IPS-18a (cell line): ENCODE measurements around the gene CATSPERE.

Experiments used
- H3K27ac ChIP-seq: one replicate; pipeline ENCODE4 v1.5.1; 2013; ENCODE audit warnings: low read length
- H3K27me3 ChIP-seq: one replicate; pipeline ENCODE4 v1.6.1; 2013; ENCODE audit warnings: mild to moderate bottlenecking, low read length; ENCODE audit not compliant: control insufficient read depth, insufficient read depth
- H3K36me3 ChIP-seq: one replicate; pipeline ENCODE4 v1.6.1; 2013; ENCODE audit warnings: low read depth, low read length; ENCODE audit not compliant: control insufficient read depth
- H3K4me1 ChIP-seq: one replicate; pipeline ENCODE4 v1.6.1; 2013; ENCODE audit warnings: low read depth, low read length; ENCODE audit not compliant: control insufficient read depth
- H3K4me3 ChIP-seq: one replicate; pipeline ENCODE4 v1.5.1; 2013; ENCODE audit warnings: low read length
- H3K9ac ChIP-seq: one replicate; pipeline ENCODE4 v1.6.1; 2013; ENCODE audit warnings: mild to moderate bottlenecking, low read length, moderate library complexity
- H3K9me3 ChIP-seq: one replicate; pipeline ENCODE4 v1.6.1; 2013; ENCODE audit warnings: low read depth, low read length; ENCODE audit not compliant: control insufficient read depth

Gene CATSPERE

DNA sequence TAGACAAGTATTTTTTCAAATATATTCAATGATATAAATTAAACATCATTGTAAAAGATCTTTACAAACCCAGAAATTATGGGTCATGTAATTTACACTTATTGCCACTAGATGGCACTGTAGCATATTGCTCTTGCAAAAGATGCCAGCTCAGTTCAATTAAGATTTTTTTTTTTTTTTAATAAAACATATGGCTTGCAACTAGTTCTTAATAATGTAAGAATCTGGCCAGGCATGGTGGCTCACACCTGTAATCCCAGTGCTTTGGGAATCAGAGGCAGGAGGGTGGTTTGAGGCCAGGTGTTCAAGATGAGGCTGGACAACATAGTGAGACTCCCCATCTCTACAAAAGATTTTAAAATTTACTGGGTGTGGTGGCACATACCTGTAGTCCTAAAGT lies 142.4 kb downstream of the CATSPERE start:
- Histone ChIP-seq H3K27me3 (no peaks in the 10 kb centered on the region), H3K4me1 (peaks cover under 1% of the 10 kb centered on the region), H3K36me3 (no peaks in the 10 kb centered on the region), H3K4me3 (no peak overlapping the region), H3K9ac (no peak overlapping the region), H3K27ac (no peak overlapping the region), H3K9me3 (no peaks in the 10 kb centered on the region)

DNA sequence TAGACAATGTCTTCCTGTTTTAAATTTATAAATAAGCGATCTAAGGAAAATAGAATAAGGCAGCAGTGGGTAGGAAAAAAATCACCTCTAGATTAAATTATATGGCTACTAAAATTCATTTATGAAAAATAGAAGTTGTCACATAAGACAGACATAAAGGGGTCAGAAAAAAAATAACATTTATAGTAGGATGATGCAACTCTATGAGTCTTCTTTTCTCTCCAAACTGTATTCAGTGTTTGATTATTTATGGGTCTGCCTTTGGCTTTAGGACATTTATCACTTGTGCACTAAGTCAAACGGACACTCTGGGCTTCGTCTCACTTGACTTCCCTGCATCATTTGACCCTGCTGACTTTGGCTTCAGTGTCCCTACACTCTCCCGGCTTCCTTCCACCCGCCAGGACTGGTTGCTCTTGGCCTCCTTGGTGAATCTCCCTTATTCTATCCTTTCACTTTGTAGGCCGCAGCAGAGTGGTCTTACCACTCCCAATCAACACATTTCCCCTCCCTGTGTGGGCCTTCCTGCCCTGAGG lies 144.8 kb downstream of the CATSPERE start:
- Histone ChIP-seq H3K36me3 (no peaks in the 10 kb centered on the region), H3K4me3 (no peak overlapping the region), H3K27ac (no peak overlapping the region), H3K27me3 (no peaks in the 10 kb centered on the region), H3K4me1 (peaks cover 4% of the 10 kb centered on the region), H3K9me3 (no peaks in the 10 kb centered on the region), H3K9ac (no peak overlapping the region)

DNA sequence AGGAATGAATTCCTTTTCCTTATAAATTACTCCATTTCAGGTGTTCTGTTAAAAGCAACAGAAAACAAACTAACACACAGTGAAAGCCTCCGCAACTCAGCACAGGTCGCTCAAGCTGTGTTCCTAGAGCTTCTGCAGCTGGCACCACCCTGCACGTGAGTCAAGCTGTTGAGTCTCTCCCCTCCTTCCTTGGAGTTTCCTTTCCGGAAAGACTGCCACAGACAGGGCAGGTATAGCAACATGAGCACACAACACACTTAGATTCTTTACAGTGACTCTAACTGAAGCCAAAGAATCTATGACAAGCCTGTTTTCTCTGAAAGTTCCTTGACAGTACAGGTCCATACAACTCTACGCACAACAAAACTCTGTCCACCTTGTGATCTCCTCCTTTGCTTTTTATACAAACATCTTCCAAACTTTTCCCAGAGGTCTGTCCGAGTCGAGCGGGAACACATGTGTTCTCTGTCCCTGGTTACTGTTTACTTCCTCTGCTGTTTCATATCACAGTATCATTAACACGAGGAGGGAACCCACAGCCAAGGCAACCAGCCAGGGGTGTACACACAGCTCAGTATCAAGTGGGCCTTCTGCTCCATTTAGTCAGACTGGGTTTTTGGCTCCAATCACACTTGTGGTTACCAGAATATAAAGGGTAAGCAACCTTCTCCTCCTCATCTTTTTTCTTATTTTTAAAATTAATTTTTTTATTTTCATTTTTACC lies 153.2 kb downstream of the CATSPERE start:
- Histone ChIP-seq H3K27ac (no peak overlapping the region), H3K9ac (no peak overlapping the region), H3K4me1 (peaks cover 9% of the 10 kb centered on the region), H3K4me3 (no peak overlapping the region), H3K36me3 (no peaks in the 10 kb centered on the region), H3K9me3 (no peaks in the 10 kb centered on the region), H3K27me3 (no peaks in the 10 kb centered on the region)

DNA sequence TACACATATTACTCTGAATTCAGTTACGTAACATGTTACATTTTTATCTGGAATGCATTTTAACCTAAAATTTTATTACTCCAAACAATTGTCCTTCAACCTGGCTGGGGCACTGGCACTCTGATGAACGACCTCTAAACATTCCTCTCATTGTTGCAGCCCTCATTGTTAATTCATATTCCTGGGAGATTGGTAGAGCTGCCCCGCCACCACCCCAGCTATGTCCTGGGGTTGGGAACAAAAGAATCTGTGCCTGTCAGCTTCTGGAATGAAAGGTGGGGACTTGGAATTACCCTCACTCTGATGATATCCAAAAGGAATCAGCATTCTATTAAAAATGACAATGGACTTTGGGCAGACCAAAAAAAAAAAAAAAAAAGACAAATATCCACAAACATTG lies 153.8 kb downstream of the CATSPERE start:
- peak overlapping the region; percentile 2 for H3K4me3 ChIP-seq
- H3K27ac ChIP-seq: no peak overlapping the region
- H3K9ac ChIP-seq: no peak overlapping the region
- no peaks in the 10 kb centered on the region for H3K9me3 ChIP-seq
- peaks cover 9% of the 10 kb centered on the region for H3K4me1 ChIP-seq
- no peaks in the 10 kb centered on the region for H3K27me3 ChIP-seq
- no peaks in the 10 kb centered on the region for H3K36me3 ChIP-seq

DNA sequence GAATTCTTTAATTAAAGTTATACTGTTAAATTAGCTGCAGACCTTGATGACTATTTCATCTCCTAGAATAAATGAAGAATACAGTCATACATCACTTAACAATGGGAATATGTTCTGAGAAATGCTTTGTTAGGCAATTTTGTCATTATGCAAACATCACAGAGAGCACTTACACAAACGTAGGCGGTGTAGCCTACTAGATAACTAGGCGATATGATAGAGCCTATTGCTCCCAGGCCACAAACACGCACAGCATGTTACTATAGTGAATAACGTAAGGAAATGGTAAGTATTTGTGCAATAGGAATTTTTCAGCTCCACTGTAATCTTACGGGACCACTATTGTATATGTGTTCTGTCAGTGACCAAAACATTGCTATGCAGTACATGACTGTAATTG lies 154.2 kb downstream of the CATSPERE start:
- H3K27ac ChIP-seq: no peak overlapping the region
- H3K9me3 ChIP-seq: no peaks in the 10 kb centered on the region
- no peaks in the 10 kb centered on the region for H3K27me3 ChIP-seq
- peak overlapping the region; percentile 2 for H3K4me3 ChIP-seq
- H3K4me1 ChIP-seq: peaks cover 9% of the 10 kb centered on the region
- H3K9ac ChIP-seq: no peak overlapping the region
- H3K36me3 ChIP-seq: no peaks in the 10 kb centered on the region

DNA sequence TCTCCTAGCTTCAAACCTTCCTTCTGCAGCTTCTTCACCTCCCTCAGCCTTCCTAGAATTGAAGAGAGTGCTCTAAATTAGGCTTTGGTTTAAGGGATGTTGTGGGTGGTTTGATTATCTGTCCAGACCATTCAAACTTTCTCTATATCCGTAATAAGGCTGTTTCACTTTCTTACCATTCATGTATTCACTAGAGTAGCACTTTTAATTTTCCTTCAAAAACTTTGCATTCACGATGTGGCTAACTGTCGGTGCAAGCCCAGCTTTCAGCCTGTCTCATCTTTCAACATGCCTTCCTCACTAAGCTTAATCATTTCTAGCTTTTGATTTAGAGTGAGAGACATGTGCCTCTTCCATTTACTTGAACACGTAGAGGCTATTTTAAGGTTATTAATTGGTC lies 165.6 kb downstream of the CATSPERE start:
- H3K4me1 ChIP-seq: no peaks in the 10 kb centered on the region
- H3K4me3 ChIP-seq: no peak overlapping the region
- no peak overlapping the region for H3K27ac ChIP-seq
- no peaks in the 10 kb centered on the region for H3K9me3 ChIP-seq
- H3K27me3 ChIP-seq: no peaks in the 10 kb centered on the region
- H3K36me3 ChIP-seq: no peaks in the 10 kb centered on the region
- H3K9ac ChIP-seq: no peak overlapping the region

DNA sequence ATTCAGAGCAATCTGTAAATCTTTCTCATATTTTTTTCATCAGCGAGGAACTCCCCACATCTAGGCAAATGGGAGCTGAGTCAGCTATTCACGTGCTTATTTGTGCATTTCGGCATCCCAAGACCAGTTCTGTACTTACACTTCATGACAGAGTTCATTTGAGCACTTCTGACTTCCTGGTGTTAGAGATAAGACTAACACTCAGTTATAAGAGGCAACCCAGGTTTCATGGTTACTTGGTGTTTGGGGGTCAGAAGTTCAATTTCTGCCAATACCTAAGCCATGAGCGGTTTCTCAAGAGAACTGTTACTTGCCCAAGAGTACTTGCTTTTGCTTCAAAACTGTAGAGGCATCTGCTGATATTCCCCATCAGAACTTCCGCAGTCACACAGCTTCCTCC lies 167.7 kb downstream of the CATSPERE start:
- Histone ChIP-seq H3K9me3 (peaks cover 4% of the 10 kb centered on the region), H3K27ac (no peak overlapping the region), H3K9ac (no peak overlapping the region), H3K27me3 (no peaks in the 10 kb centered on the region), H3K36me3 (no peaks in the 10 kb centered on the region), H3K4me3 (no peak overlapping the region), H3K4me1 (no peaks in the 10 kb centered on the region)

DNA sequence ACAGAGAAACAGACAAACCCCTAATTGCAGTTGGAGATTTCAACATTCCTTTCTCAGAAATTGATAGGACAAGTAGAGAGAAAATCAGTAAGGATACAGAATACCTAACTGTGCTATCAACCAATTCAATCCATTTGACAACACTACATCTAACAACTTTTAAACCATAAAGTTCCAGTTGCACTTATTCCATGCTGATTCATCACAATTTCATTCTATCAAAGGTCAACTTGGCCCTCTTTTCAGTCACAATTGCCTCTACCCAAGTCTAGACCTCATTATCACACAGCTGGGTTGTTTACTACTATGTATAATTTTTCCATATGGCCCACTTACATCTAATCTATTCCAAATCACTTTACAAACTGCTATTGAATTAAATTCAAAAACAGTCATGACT lies 172.1 kb downstream of the CATSPERE start:
- no peak overlapping the region for H3K4me3 ChIP-seq
- peaks cover 4% of the 10 kb centered on the region for H3K9me3 ChIP-seq
- no peaks in the 10 kb centered on the region for H3K4me1 ChIP-seq
- no peaks in the 10 kb centered on the region for H3K36me3 ChIP-seq
- H3K27ac ChIP-seq: no peak overlapping the region
- no peak overlapping the region for H3K9ac ChIP-seq
- H3K27me3 ChIP-seq: no peaks in the 10 kb centered on the region

DNA sequence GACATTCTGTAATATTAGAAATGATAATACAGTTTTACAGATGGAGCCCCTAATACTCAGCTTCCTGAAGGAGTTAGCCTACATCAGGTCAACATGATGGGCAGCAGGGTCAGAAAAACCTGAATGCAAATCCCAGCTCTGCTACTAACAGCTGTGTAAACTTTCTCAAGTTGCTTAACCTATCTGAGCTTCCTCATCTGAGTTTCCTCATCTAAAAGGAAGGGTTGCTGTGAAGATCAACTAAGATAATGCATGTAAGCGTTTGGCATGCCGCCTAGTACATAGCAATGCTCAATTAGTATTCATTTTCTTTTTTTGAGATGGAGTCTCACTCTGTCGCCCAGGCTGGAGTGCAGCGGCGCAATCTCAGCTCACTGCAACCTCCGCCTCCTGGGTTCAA lies 173.5 kb downstream of the CATSPERE start:
- H3K9ac ChIP-seq: no peak overlapping the region
- no peak overlapping the region for H3K4me3 ChIP-seq
- no peaks in the 10 kb centered on the region for H3K27me3 ChIP-seq
- H3K4me1 ChIP-seq: no peaks in the 10 kb centered on the region
- peaks cover 4% of the 10 kb centered on the region for H3K9me3 ChIP-seq
- no peaks in the 10 kb centered on the region for H3K36me3 ChIP-seq
- H3K27ac ChIP-seq: no peak overlapping the region

DNA sequence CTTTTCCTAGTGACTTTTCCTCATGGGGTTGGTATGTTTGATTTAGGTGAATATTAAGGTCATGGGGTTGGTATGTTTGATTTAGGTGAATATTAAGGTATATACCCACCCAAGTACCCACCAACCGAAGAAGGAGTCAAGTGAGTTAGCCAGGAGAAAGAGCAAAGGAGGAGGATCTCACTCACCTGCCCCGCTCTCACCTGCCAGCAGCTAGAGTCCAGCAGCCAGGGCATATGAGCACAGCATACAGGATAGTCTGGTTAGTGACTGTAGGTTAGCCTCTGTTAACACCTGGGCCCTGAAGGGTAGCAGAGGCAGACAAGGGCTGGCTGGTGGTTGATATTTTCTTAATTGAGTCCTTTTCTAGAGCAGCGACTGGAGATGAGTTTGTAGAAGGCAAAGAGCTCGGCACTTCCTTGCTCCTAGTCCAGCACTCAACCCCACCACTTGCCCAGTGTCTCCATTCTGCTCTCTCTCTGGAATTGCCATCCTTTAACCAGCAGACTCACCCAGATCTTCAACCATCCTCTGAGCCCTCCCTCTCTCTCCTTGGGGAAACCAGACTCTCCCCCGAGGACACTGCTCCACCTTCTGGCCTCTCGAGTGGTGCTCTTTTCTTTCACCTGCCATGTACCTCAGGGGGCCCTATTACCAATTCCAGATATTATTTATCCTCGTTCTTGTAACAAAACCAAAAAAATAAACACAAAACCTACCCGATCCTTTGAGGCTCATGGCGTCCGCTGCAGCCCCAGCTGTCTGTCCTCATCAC lies 175.6 kb downstream of the CATSPERE start:
- Histone ChIP-seq H3K36me3 (no peaks in the 10 kb centered on the region), H3K27ac (no peak overlapping the region), H3K4me1 (no peaks in the 10 kb centered on the region), H3K9me3 (peaks cover 4% of the 10 kb centered on the region), H3K4me3 (no peak overlapping the region), H3K9ac (no peak overlapping the region), H3K27me3 (no peaks in the 10 kb centered on the region)

DNA sequence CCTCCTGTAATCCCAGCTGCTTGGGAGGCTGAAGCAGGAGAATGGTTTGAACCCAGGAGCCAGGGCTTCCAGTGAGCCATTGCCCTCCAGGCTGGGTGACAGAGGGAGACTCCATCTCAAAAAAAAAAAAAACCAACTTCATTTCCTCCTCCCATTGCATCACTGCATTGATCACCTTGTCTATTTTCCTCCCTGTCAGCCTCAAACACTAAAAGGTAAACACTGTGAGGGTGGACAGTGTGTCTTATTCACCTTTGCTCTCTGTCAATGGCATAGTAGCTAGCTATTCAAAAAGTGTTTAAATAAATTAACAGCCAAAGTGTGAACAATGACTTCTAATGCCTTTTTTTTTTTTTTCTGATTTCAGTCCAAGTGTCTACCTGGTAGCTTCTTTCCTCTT lies 178.5 kb downstream of the CATSPERE start:
- no peak overlapping the region for H3K27ac ChIP-seq
- no peak overlapping the region for H3K4me3 ChIP-seq
- H3K27me3 ChIP-seq: no peaks in the 10 kb centered on the region
- no peaks in the 10 kb centered on the region for H3K4me1 ChIP-seq
- no peaks in the 10 kb centered on the region for H3K36me3 ChIP-seq
- H3K9me3 ChIP-seq: no peaks in the 10 kb centered on the region
- no peak overlapping the region for H3K9ac ChIP-seq

DNA sequence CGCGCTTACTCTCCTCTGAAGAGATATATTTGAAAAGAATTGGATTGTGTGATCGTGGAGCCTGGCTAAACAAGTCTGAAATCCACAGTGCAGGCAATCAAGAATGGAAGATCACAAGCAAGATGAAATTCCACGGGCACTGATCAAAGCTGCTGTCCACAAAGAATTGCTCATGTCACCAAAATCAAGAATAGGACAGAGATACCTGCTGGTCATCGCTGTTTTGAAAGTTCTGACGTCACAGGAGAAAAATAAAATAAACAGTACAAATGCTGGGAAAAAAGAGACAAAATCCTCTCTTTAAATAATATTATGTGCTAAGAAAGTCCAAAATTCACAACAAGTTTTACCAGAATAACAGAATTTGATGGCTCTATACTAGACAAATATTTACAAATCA lies 179.8 kb downstream of the CATSPERE start:
- Histone ChIP-seq H3K9me3 (no peaks in the 10 kb centered on the region), H3K27me3 (no peaks in the 10 kb centered on the region), H3K4me3 (no peak overlapping the region), H3K27ac (no peak overlapping the region), H3K4me1 (no peaks in the 10 kb centered on the region), H3K36me3 (no peaks in the 10 kb centered on the region), H3K9ac (no peak overlapping the region)
